ENCODE data around the gene H1-8. TPM values are rescaled to one million over a fixed set of nuclear protein-coding genes. Genes with fewer than 3 reads are reported as not detected.

H1-8 gene
- total and polyA plus RNA-seq, 8 donors: not detected

DNA sequence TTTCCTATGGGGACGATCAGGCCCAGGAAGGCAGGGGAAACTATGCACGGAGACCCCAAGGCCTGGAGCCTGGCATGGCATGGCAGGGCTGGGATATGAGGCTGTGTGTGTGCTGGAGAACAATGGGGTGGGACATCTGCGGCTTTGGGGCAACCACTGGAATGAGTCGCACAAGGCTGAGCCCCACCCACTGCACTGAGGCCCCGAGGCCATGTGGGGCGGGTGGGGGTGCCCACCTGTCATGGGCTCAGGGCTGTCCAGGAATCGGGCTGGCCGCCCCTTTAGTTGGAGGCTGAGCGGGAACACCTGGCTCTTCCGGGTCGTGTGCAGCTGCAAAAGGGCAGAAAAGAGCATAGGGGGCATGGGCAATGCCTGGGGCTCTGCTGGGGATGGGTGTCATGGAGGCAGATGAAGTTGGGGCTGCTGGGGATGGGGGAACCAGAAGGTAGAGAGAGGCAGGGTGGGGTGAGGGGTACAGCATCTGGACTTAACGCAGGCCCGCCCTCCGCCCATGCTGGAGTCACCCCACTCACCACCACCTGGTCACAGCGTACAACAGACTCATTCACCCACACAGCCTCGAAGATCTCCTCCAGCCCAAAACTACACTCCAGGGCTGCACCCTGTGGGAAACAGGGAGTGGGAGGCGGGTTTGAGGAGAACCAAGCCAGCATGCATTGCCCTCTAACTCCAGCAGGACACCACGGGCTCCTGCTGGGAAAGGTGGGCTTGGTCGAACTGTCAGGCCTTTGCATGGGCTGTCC lies 32.4 kb downstream of the H1-8 start:
- no peak for DNase-seq
- Histone ChIP-seq H3K9me3 (no peaks in the 10 kb centered on the region), H3K27me3 (no peaks in the 10 kb centered on the region), H3K36me3 (peaks cover 28 to 78% (median 53%) of the 10 kb centered on the region in 4 donors), H3K4me1 (peaks cover 19 to 34% (median 31%) of the 10 kb centered on the region in 4 donors), H3K4me3 (no peak overlapping the region), H3K27ac (peak overlapping the region in 4 of 5 donors; percentile 72 to 87 (median 80))
- no peak for TF ChIP-seq EP300 (IDR thresholded peaks at IDR 0.05)
- TF ChIP-seq POLR2A (IDR thresholded peaks at IDR 0.05): no peak
- TF ChIP-seq POLR2AphosphoS5 (IDR thresholded peaks at IDR 0.05): no peak
- TF ChIP-seq CTCF (IDR thresholded peaks at IDR 0.05): no peak
- intact Hi-C loops (cut with DNase I; ENCODE audit: low total_unique reads): no loop called here
- 86 to 90% (median 89%) methylated on average over 15 to 19 of the region's 19 CpGs for WGBS, 5 donors

DNA sequence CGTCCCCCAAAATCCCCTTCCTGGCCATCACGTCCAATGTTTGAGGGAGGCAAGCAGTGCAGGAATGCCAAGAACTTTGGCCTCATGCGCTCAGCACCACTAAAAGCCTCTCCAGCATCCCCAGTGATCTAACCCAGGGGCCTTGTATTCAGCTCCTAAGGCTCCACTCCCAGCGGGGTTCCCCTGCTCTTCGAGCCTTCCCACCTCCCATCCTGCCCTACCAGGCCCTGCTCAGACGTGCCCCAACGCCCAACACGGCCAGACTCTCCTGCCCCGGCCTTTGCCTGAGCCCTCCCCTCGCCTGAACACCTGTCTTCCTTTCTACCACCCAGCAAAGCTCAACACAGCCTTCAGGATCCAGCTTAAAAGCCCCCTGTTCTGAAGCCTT lies 33.0 kb downstream of the H1-8 start:
- intact Hi-C loops (cut with DNase I; ENCODE audit: low total_unique reads): no loop called here
- no peak for DNase-seq
- peak overlapping the region in 4 of 5 donors; percentile 72 to 87 (median 80) for H3K27ac ChIP-seq
- H3K4me3 ChIP-seq: no peak overlapping the region
- 80 to 93% (median 89%) methylated on average over 10 of the region's 10 CpGs for WGBS, 5 donors
- TF ChIP-seq POLR2AphosphoS5 (IDR thresholded peaks at IDR 0.05) (no peak), EP300 (IDR thresholded peaks at IDR 0.05) (no peak), POLR2A (IDR thresholded peaks at IDR 0.05) (no peak), CTCF (IDR thresholded peaks at IDR 0.05) (no peak)
- no peaks in the 10 kb centered on the region for H3K27me3 ChIP-seq
- H3K4me1 ChIP-seq: peaks cover 19 to 34% (median 31%) of the 10 kb centered on the region in 4 donors
- peaks cover 24 to 77% (median 49%) of the 10 kb centered on the region in 4 donors for H3K36me3 ChIP-seq
- no peaks in the 10 kb centered on the region for H3K9me3 ChIP-seq

GRCh38 chr3:129576514-129577352 lies 33.8 kb downstream of the H1-8 start:
- intact Hi-C loops (cut with DNase I; ENCODE audit: low total_unique reads): no loop called here
- Histone ChIP-seq H3K9me3 (no peaks in the 10 kb centered on the region), H3K4me1 (peaks cover 19 to 34% (median 31%) of the 10 kb centered on the region in 4 donors), H3K4me3 (no peak overlapping the region), H3K27me3 (no peaks in the 10 kb centered on the region), H3K27ac (peak overlapping the region; percentile 62 to 87 (median 80)), H3K36me3 (peaks cover 24 to 77% (median 48%) of the 10 kb centered on the region in 4 donors)
- peak; percentile 76 to 86 for DNase-seq
- peak in 2 of 3 donors; percentile 44 to 65 for TF ChIP-seq POLR2AphosphoS5 (IDR thresholded peaks at IDR 0.05)
- no peak for TF ChIP-seq CTCF (IDR thresholded peaks at IDR 0.05)
- TF ChIP-seq POLR2A (IDR thresholded peaks at IDR 0.05): no peak
- no peak for TF ChIP-seq EP300 (IDR thresholded peaks at IDR 0.05)
- WGBS, 5 donors: 33 to 53% (median 44%) methylated on average over 14 to 18 of the region's 18 CpGs

DNA sequence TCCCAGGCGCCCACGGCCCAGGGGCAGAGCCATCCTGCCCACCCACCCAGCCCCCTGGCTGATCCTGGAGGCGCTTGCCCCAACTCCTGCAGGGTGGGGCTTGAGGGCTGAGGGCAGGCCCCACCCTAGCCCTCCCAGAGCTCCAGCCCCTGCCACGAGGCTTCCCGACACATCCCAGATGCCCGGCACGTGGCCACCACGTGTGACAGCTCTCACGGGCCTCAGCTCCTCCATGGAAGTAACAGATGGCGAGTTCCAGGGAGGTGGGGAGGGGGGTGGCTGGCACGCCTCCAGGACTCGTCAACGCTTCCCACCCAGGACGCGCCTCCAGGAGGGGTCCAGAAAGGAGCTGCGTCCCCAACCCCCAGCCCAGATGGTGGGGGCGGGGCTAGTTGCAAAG lies 34.4 kb downstream of the H1-8 start:
- intact Hi-C loops (cut with DNase I; ENCODE audit: low total_unique reads): no loop called here
- Histone ChIP-seq H3K4me3 (no peak overlapping the region), H3K27me3 (no peaks in the 10 kb centered on the region), H3K4me1 (peaks cover 19 to 34% (median 31%) of the 10 kb centered on the region in 4 donors), H3K36me3 (peaks cover 29 to 77% (median 49%) of the 10 kb centered on the region in 4 donors), H3K27ac (peak overlapping the region; percentile 62 to 87 (median 80)), H3K9me3 (no peaks in the 10 kb centered on the region)
- TF ChIP-seq POLR2A (IDR thresholded peaks at IDR 0.05) (no peak), CTCF (IDR thresholded peaks at IDR 0.05) (no peak), POLR2AphosphoS5 (IDR thresholded peaks at IDR 0.05) (no peak), EP300 (IDR thresholded peaks at IDR 0.05) (no peak)
- peak in 1 of 2 donors; percentile 80 for DNase-seq
- WGBS, 5 donors: 57 to 83% (median 62%) methylated on average over 6 to 17 of the region's 17 CpGs; no CpG with 5 or more reads in 1 of the 5 donors
